Measurements from ENCODE around the gene GNB2.
A peak's percentile ranks its signal among the peaks of the same experiment; 100 is the strongest.
"Not testable (repeated sequence)": the region's sequence is repeated elsewhere in the genome, so short reads cannot be mapped to it uniquely, and the experiment has no call there.

GNB2 gene
- 58.1 to 100 (median 76.0) reads per million in 4 donors for total RNA-seq

DNA sequence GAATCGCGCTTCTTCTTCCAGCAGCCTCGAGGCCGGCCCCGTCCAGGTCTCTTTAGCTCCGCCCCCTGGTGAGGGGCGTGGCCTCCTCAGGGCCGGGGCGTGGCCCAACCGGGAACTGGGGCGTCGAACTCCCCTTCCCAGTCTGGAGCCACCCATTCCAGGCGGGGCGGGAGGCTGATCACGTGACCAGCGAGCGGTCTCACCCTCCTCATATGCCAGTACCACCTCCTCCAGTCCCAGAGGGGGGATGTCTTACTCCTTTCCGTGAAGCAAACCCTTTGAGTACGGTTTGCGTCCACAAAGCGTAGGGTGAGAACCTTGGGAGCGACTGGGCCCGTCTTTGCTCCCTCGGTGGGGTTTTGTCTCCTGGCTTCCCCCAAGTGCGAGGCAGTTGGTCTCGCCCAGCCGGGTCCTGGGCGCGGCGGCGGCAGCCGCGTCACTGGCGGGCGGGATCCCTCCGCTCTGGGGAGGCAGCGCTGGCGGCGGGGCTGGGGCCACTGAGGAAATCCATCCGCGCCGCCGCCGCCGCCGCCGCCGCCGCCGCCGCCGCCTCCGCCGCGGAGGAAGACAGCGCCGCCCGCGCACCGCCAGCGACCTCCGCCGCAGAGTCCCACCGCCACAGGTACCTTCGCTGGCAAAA lies at the start of gene GNB2:
Gene GNB2, plus strand, starts transcription at position 439 of the 640 bp plus-strand sequence. CDS start 2,526 bp downstream, outside the sequence.
- peak; percentile 93 to 99 (median 95) for DNase-seq

DNA sequence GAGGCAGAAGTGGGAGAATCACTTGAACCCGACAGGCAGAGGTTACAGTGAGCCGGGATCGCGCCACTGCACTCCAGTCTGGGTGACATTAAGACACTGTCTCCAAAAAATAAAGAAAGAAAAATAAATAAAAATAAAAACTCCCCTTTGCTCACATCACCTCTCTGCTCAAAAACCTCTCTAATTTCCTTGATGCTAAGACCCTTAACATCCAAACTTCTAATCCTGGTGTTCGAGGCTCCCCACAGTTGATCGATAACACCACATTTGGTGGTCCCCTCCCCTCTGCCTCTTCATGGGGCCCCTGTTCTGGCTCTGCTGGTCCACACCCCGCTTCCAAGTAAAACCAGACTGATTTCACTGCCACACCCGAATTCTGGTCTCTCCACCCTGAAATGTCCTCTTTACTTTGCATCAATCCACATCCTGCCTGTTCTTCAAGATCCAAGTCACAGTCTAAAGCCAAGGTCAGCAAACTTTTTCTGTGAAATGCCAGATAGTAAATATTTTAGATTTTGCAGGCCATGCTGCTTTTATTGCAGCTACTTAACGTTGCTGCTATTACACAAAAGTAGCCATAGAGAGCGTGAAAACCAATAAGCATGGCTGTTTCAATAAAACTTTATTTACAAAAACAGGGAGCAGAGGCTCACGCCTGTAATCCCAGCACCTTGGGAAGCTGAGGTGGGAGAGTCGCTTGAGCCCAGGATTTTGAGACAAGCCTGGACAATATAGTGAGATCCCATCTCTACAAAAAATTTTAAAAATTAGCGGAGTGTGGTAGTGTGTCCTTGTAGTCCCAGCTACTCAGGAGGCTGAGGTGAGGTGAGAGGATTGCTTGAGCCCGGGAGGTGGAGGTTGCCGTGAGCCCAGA lies 49.4 kb upstream of the GNB2 start:
- peak in 1 of 5 donors; percentile 56 for DNase-seq

DNA sequence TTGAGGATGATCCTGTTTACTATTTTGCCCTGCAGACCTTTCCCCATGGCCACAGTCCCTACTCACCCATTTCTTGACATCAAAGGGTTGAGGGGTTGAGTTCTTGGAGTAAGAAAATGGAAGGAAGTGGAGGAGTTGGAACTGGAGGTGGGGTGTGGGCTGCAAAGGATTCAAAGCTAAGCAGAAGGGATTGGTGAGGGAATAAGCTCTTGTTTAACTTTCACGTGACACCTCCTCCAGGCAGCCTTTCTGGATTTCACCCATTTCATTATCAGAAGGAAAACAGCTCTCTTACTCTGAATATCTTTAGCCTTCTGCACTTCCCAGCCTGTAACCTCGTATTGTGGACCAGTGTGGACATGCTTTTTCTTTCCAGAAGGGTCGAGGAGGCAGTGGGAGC lies 47.5 kb upstream of the GNB2 start:
- no peak for DNase-seq

DNA sequence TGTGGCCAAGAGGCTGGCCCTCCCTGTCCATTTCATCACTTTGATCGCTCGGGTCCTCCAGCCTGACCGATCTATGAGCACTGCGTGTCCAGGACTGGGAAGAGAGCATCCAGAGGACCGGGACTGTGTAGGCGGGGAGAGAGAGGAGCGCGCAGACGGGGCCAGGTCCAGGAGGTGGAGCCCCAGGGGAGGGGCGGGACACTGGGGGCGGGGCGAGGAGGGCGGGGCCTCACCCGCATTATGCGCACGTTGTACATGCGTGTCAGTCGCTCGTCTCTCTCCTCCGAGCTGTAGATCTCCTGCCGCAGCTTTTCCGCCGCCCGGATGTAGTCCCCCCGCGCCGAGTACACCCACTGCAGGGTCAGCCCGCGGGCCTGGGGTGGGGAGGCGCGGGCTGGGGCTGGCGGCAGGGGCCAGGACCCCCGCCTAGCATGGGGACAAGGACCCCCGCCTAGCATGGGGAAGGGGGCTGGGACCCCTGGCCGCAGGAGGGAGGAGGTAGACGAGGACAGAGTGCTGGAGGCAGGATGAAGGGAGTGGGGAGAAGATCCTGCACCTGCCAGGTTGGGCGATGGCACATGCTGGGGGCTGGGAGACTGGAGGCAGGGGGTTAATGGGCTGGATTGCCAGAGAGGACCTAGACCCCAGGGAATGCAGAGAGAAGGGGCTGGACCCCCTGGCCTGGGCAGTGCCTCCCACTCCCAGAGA lies 46.9 kb upstream of the GNB2 start:
- peak; percentile 78 to 91 (median 82) for DNase-seq

DNA sequence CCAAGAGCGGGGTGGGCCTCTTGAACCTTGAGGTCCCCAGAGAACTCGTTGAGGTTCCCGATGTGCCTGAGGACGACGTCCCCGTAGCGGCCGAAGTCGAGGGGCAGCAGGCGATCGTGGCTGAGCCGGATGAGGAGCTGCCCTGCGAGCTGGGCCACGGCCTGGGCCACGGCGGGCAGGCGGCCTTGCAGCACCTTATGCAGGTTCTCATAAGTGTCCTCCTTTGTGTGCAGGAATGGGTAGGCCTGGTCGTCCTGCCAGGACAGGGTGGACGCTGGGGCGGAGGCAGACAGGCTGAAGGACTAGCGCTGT lies 46.3 kb upstream of the GNB2 start:
- DNase-seq = no peak

DNA sequence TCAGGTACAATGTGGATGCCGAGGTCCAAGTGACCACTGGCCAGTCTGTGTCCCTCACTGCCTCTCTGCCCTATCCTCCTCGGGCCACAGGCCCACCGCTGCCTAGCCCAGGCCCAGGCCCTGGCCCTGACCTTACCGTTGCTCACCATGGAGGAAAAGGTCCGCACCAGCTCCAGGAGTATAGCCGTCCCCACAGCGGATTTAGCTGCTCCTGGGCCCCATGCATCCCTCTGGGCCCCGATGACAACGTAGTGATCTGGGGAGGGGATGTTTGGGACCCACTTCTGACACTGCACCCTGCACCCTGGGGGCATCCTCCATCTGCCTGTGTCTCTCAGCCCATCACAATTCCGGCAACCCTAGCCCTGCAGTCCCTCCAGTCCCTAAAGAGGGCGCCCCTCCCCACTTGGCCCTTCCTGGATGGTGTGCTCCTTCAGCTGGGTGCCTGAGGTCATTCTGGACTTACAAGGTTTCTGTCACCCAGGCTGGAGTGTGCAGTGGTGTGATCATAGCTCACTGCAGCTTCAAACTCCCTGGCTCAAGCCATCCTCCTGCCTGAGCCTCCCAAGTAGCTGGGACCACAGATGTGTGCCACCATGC lies 44.3 kb upstream of the GNB2 start:
- no peak for DNase-seq

DNA sequence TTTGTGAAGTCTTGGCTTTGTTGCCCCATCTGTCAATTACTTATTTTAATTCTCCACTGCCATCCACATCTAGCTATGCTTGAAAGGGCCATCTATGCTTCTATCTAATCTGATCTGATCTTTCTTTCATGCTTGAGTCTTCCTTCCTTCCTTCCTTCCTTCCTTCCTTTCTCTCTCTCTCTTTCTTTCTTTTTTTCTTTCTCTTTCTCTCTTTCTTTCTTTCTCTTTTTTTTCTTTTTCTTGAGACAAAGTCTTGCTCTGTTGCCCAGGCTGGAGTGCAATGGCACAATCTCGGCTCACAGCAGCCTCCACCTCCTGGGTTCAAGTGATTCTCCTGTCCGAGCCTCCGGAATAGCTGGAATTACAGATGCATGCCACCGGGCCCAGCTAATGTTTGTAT lies 43.5 kb upstream of the GNB2 start:
- DNase-seq = no peak

DNA sequence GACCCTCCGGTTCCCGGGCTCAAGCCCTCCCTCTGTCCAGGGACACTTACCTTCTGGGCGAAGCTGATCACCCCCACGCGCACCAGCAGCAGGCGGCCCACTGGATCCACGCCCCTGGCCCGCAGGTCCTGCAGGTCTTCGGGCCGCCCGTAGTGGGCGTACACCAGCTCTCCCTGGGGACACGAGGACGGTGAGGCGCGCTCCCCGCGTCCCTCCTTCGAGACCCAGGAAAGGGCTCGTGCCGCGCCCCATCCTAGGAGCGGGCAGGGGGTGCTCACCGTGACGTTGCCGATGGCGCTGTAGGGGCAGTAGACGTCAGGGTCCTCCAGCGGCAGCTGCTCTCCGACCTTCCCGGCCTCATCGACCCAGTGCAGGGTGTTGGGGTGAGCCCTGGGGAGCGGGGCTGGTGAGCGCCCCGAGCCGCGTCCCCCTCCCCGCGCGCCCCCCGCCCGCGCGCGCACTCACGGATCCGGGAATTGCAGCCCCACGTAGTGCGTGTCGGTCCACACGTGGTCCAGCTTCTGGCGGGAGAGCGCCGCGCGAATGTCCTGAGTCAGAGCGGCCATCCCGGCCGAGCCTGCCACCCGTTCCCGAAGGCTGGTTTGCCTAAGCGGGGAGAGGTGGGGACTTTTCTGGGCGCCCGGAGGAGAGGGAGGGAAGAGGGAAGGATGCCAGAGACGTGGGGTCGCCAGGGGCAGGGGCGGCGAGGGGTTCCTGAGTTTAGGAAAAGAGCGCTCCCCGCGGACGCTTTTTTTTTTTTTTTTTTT lies 40.4 kb upstream of the GNB2 start:
- peak; percentile 45 to 72 (median 49) for DNase-seq

DNA sequence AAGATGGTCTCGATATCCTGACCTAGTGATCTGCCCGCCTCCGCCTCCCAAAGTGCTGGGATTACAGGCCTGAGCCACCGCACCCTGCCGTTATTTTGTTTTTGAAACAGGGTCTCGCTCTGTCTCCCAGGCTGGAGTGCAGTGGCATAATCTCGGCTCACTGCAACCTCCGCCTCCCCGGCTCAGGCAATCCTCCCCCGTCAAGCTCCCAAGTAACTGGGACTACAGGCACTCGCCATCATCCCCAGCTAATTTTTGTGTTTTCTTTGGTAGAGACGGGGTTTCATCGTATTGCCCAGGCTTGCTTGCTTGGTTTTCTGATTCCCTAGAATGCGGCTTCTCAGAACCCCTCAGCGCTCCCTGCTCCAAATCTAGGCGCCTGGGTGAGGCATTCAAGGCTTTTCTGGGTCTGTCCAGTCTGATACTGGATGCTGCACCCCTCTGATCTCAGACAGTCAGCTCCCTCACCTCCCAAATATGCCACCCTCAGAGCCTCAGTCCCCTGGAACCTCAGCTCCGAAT lies 33.5 kb upstream of the GNB2 start:
- no peak for DNase-seq

DNA sequence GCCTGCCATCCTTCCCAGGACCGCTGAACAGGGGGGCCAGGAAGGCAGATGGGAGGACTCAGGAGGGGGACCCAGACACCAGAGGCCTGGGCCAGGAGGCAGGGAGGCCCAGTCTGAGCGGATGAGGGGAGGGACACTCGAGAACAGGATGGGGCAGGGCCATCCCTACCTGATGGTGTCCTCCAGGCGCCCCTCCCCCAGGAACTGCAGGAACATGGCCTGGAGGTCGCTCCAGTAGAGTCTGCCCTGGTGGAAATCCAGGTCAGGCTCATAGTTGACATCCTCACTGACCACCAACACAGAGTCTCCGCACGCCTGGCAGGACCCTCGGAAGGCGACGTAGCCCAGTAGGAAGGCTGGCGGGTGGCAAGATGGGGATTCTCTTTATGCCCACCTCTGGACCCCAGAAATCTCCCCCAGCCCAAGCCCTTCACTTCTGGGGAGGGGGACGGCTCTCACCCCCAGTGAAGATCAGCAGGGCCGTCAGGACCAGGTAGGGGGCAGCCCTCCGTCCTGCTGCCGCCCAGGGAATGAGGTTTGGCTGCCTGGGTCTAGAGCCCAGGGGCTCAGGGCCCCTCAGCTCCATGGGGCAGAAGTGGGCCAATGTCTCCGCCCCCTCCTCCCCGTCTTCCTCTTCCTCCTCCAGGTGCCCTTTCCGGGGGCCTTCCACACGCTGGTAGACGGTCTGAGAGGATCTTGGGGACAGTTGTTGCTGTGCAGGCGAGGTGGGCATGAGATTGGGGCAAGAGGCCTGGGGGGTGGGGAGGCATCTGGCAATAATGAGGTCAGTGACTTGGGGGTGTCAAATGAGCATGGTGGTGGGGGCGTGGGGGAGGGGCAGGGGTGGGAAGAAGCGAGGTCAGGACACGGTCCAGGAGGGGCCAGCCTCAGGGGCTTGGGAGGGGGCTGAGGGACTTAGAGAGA lies 32.8 kb upstream of the GNB2 start:
- DNase-seq = no peak

DNA sequence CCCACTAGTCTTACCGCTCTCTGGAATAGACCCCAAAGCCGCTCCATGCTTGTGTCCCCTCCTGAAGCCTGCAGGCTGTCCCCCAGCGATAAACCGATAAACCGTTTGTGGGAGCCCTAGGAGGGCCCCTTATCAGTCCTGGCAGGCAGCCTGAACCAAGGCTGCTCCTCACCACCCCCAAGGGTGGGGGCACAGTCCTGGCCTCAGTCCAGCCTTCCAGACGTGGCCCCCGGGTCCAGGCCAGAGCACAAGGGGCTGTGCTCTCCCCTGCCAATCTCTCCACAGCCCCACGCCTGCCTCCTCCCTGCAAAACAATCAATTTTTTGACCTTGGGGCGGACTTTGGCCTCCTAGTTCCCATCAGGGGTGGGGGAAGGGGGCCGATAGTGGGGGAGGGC lies 32.1 kb upstream of the GNB2 start, which contains the start of gene TFR2:
Gene TFR2, minus strand, starts transcription at position 90 of the 397 bp plus-strand sequence. Its CDS starts 43 bp downstream, at position 47.
- DNase-seq = no peak

DNA sequence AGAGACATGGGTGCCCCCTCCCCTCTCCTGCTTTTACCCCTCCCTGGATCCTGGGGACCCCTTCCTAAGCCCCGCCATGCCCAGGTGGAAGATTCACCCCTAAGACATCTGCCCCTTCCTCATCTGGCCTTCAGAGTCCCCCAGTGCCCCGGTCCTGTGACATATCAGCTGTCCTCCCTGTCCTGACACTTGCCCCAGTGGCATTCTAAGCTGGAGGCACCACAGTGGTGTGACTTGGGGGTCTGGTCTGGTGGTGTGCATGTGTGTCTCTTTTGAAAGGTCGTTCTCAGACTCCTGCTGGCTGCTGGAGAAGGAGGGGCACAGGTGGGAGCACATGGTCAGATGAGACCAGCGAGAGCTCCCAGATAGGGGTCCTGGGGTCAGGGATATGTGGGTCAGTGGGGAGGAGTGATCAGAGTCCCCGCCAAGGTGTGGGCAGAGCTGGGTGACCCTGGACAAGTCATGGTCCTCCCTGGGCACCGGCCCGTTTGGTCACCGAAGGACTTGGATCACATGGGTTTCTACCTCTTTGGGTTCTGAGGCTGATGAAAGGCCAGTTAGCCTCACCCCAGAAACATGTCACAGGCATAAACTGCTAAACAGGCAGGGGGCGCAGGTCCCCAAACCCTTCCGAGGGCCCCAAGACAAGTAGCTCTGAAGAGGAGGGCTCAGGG lies 31.5 kb upstream of the GNB2 start:
- DNase-seq = no peak

DNA sequence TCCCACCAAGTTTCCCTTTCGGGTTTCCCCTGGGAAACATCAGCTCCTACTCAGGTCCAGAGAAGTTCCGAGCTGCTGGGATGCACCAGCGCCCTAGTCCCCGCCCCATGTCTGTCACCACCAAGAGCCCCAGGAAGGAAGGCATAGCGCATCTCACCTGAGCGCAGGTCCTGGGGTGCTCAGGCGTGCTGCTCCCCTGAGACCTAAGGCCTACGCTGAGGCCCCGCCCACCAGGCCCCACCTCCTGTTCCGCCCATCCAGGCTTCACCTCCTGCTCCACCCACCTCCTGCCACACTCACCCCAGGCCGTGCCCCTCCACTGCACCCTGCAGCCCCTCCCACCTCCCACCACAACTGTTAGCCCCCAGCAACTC lies 31.0 kb upstream of the GNB2 start:
- no peak for DNase-seq

DNA sequence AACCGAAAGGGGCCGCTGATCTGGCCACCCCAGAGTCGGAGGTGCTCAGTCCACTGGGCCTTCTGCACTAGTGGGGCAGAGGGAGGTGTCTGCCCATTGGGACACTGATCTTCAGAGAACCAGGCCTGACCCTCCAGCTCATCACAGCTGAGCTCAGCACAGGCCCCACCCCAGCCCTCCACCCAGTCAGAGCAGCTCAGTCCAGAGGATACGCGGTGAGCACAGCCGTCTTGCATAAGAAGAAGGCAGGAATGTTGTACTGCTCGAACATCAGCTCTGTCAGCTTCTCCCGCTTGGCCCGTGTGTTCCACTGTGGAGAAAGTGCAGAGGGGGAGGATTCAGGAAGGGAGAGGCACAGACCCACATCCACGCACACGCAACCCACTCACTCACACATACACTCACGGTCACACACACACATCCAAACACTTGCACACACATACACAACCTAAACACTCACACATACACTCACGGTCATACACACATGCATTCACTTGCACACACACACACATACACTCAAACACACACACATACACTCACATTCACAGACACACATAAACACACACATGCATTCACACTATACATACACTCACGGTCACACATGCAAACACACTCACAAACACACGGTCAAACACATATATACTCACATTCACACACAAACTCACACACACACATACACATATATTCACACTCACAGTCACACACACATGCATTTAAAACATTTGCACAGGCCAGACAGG lies 23.5 kb upstream of the GNB2 start:
- DNase-seq = no peak

DNA sequence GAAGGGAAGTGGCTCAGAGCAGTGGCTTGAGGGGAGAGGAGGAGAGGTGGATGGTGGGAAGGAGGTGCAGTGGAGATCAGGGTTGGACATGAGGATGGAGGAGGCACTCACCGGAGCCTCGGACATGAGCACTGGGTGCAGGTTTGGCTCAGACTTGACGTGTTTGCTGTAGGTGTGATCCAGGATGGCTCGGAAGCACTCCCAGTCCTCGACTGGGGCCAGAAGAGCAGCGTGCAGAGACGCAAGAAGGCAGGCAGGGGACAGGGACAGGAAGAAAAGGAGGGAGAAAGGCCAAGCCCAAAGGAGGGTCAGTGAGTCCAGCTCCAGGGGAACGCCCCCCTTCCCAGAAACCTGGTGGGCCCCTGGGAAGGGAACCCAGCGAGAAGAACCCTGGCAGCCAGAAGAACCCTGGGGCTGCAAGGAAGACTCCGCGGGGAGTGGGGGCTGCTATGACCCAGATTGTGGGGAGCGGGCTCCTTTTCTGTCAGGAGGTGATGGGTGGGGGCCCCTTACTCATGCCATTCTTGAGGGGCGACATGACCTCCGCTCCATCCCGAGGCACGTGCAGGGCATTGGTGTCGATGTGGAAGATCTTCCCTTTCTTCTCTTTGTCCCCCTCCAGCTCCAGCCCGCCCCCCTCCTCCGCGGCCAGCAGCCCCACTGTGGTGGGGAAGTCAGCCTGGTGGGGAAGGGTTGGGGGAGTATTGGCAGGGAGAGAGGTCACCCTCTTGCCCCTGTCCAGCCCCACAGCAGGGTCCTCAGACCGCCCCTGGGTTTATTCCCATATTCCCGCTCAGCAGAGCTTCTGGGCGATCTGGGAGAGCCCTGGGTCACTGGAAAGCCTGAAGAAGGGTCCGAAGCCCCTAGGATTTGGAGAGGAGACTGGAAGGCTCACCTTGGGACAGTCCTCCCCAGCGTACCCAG lies 18.4 kb upstream of the GNB2 start:
- DNase-seq = no peak

DNA sequence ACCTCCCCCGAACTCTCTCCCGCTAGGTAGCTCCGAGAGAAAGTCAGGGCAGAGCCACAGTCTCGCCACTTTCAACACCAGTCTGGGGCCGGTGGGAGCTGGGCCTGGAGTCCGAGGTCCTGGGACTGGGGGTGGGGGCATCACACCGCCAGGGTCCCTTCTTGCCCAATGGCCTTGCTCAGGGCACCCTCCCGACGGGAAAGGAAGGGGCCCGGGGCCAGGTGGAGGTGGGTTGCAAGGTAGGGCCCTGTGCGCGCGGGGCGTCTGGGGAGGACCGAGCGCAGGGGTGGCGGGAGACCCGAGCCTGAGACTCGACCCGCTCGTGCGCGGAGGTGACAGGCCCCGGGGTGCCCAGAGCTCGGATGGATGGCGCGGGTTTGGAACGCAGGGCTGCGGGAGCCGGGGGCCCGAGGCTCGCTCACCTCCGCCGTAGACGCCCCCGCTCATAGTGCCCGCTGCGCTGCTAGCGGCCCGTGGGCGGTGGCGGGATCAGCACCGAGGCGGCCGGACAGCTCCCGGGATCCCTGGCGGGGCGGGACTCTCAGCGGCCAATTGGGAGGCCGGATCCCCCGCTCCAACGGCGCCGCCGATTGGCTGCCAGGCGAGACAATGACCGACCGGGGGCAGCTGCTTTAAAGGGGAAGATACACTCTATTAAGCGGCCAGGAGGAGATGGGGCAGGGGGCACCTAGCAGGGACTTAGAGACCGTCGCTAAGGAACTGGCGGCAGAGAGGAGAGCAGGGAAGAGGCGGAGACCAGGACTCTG lies 17.4 kb upstream of the GNB2 start, which contains the start of gene ACTL6B:
Gene ACTL6B, minus strand, starts transcription at position 541 of the 767 bp plus-strand sequence. Its CDS starts 94 bp downstream, at position 447.
- peak in 3 of 5 donors; percentile 39 to 45 (median 42) for DNase-seq

DNA sequence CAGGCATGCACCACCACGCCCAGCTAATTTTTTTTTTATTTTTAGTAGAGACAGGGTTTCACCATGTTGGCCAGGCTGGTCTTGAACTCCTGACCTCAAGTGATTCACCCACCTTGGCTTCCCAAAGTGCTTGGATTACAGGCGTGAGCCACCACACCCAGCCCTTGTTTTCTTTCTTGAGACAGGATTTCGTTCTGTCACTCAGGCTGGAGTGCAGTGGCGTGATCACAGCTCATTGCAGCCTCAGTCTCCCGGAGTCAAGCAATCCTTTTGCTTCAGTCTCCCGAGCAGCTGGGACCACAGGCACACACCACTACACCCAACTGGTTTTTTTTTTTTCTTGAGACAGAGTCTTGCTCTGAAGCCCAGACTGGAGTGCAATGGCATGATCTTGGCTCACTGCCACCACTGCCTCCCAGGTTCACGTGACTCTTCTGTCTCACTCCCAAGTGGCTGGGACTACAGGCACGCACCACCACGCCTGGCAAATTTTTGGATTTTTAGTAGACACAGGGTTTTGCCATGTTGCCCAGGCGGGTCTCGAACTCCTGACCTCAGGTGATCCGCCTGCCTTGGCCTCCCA lies 11.3 kb upstream of the GNB2 start:
- DNase-seq = not testable (repeated sequence)
